Measurements from ENCODE around the gene AMFR. TPM values are rescaled to one million over a fixed set of nuclear protein-coding genes. Genes with fewer than 3 reads are reported as not detected.
A peak's percentile ranks its signal among the peaks of the same experiment; 100 is the strongest.

The AMFR gene
- total RNA-seq, 2 donors from 2014 or later, result 29.7 to 32.3 TPM

- Mint-ChIP-seq H3K9me3 (no peaks in the 10 kb centered on the region), H3K36me3 (peaks cover 0 to 4% of the 10 kb centered on the region in 2 donors), H3K27ac (peak overlapping the region in 1 of 2 donors; percentile 81)
- DNase-seq (ENCODE audit: low spot score in 2 of 2), result peak in 1 of 2 donors; percentile 30
- ATAC-seq, result no peak
These were observed 62.6 kb downstream of the AMFR start for GRCh38 chr16:56362706-56363105.

GRCh38 chr16:56362057-56362655, 63.2 kb downstream of the AMFR start:
- H3K27ac Mint-ChIP-seq, result peak overlapping the region in 1 of 2 donors; percentile 81

GRCh38 chr16:56360117-56361008, 65.0 kb downstream of the AMFR start:
- peak overlapping the region; percentile 0 to 43 for H3K27ac Mint-ChIP-seq
- peaks cover 0 to 4% of the 10 kb centered on the region in 2 donors for H3K36me3 Mint-ChIP-seq
- no peaks in the 10 kb centered on the region for H3K9me3 Mint-ChIP-seq
- DNase-seq (ENCODE audit: low spot score in 2 of 2) (peak in 1 of 2 donors; percentile 21), ATAC-seq (no peak)

More at GRCh38 chr16:56362057-56362655, 63.2 kb downstream of the AMFR start:
- DNase-seq (ENCODE audit: low spot score in 2 of 2), result peak in 1 of 2 donors; percentile 50
- no peak for ATAC-seq
- Mint-ChIP-seq H3K9me3 (no peaks in the 10 kb centered on the region), H3K36me3 (peaks cover 0 to 4% of the 10 kb centered on the region in 2 donors)

GRCh38 chr16:56357765-56358322, 67.5 kb downstream of the AMFR start:
- Mint-ChIP-seq H3K9me3 (no peaks in the 10 kb centered on the region), H3K27ac (peak overlapping the region; percentile 60 to 98), H3K36me3 (peaks cover 0 to 4% of the 10 kb centered on the region in 2 donors)
- ATAC-seq, result no peak
- peak in 1 of 2 donors; percentile 50 for DNase-seq (ENCODE audit: low spot score in 2 of 2)

- DNase-seq (ENCODE audit: low spot score in 2 of 2) (peak in 1 of 2 donors; percentile 53), ATAC-seq (peak; percentile 49 to 60)
- Mint-ChIP-seq H3K9me3 (no peaks in the 10 kb centered on the region), H3K27ac (peak overlapping the region; percentile 98 to 100), H3K36me3 (peaks cover 0 to 4% of the 10 kb centered on the region in 2 donors)
These were observed 68.0 kb downstream of the AMFR start for GRCh38 chr16:56357241-56357764.

- H3K36me3 Mint-ChIP-seq, result peaks cover 0 to 4% of the 10 kb centered on the region in 2 donors
- peak; percentile 57 to 68 for DNase-seq (ENCODE audit: low spot score in 2 of 2)
- H3K9me3 Mint-ChIP-seq, result no peaks in the 10 kb centered on the region
- H3K27ac Mint-ChIP-seq, result peak overlapping the region; percentile 98 to 100
- peak; percentile 84 to 89 for ATAC-seq
These were observed 68.8 kb downstream of the AMFR start for GRCh38 chr16:56356276-56357240.

- peak in 1 of 2 donors; percentile 50 for DNase-seq (ENCODE audit: low spot score in 2 of 2)
- ATAC-seq, result no peak
- peak overlapping the region; percentile 81 to 98 for H3K27ac Mint-ChIP-seq
- H3K36me3 Mint-ChIP-seq, result peaks cover 0 to 4% of the 10 kb centered on the region in 2 donors
- no peaks in the 10 kb centered on the region for H3K9me3 Mint-ChIP-seq
These were observed 69.5 kb downstream of the AMFR start for GRCh38 chr16:56355786-56356275.

GRCh38 chr16:56355221-56355620, 70.1 kb downstream of the AMFR start:
- Mint-ChIP-seq H3K36me3 (peaks cover 0 to 4% of the 10 kb centered on the region in 2 donors), H3K27ac (no peak overlapping the region), H3K9me3 (no peaks in the 10 kb centered on the region)
- DNase-seq (ENCODE audit: low spot score in 2 of 2) (peak in 1 of 2 donors; percentile 20), ATAC-seq (no peak)

GRCh38 chr16:56354746-56355145, 70.6 kb downstream of the AMFR start:
- ATAC-seq (no peak), DNase-seq (ENCODE audit: low spot score in 2 of 2) (peak in 1 of 2 donors; percentile 23)
- Mint-ChIP-seq H3K27ac (peak overlapping the region in 1 of 2 donors; percentile 25), H3K36me3 (peaks cover 0 to 1% of the 10 kb centered on the region in 2 donors), H3K9me3 (no peaks in the 10 kb centered on the region)

- DNase-seq (ENCODE audit: low spot score in 2 of 2) (peak in 1 of 2 donors; percentile 16), ATAC-seq (no peak)
- H3K36me3 Mint-ChIP-seq, result no peaks in the 10 kb centered on the region
- no peak overlapping the region for H3K27ac Mint-ChIP-seq
- H3K9me3 Mint-ChIP-seq, result no peaks in the 10 kb centered on the region
These were observed 71.3 kb downstream of the AMFR start for GRCh38 chr16:56354016-56354415.

GRCh38 chr16:56353054-56353921, 72.1 kb downstream of the AMFR start:
- peak in 1 of 2 donors; percentile 47 for DNase-seq (ENCODE audit: low spot score in 2 of 2)
- Mint-ChIP-seq H3K27ac (no peak overlapping the region), H3K9me3 (no peaks in the 10 kb centered on the region), H3K36me3 (no peaks in the 10 kb centered on the region)
- ATAC-seq, result no peak

- no peaks in the 10 kb centered on the region for H3K9me3 Mint-ChIP-seq
- no peaks in the 10 kb centered on the region for H3K36me3 Mint-ChIP-seq
- no peak overlapping the region for H3K27ac Mint-ChIP-seq
- ATAC-seq (no peak), DNase-seq (ENCODE audit: low spot score in 2 of 2) (peak in 1 of 2 donors; percentile 43)
These were observed 72.8 kb downstream of the AMFR start for GRCh38 chr16:56352351-56353053.

- Mint-ChIP-seq H3K27ac (peak overlapping the region in 1 of 2 donors; percentile 6), H3K36me3 (no peaks in the 10 kb centered on the region), H3K9me3 (no peaks in the 10 kb centered on the region)
- ATAC-seq (no peak), DNase-seq (ENCODE audit: low spot score in 2 of 2) (peak in 1 of 2 donors; percentile 41)
These were observed 73.9 kb downstream of the AMFR start for GRCh38 chr16:56351481-56351880.
